Measurements from ENCODE around the gene FGF19.

FGF19 gene

GRCh38 chr11:69669486-69669885, 34.3 kb downstream of the FGF19 start:
- DNase-seq (ENCODE audit: low spot score): no peak

GRCh38 chr11:69667619-69668604, 35.9 kb downstream of the FGF19 start:
- no peak for DNase-seq (ENCODE audit: low spot score)

- DNase-seq (ENCODE audit: low spot score): no peak
Measured at GRCh38 chr11:69666752-69667536, 36.9 kb downstream of the FGF19 start.

GRCh38 chr11:69666261-69666660, 37.6 kb downstream of the FGF19 start:
- no peak for DNase-seq (ENCODE audit: low spot score)

- no peak for DNase-seq (ENCODE audit: low spot score)
Measured at GRCh38 chr11:69665669-69666068, 38.2 kb downstream of the FGF19 start.

- DNase-seq (ENCODE audit: low spot score): no peak
Measured at GRCh38 chr11:69664901-69665300, 38.9 kb downstream of the FGF19 start.

GRCh38 chr11:69664103-69664775, 39.6 kb downstream of the FGF19 start:
- DNase-seq (ENCODE audit: low spot score): no peak

- DNase-seq (ENCODE audit: low spot score): no peak
Measured at GRCh38 chr11:69663326-69663725, 40.5 kb downstream of the FGF19 start.

- no peak for DNase-seq (ENCODE audit: low spot score)
Measured at GRCh38 chr11:69662806-69663205, 41.0 kb downstream of the FGF19 start.

GRCh38 chr11:69662021-69662698, 41.7 kb downstream of the FGF19 start:
- DNase-seq (ENCODE audit: low spot score): peak; percentile 82

- DNase-seq (ENCODE audit: low spot score): no peak
Measured at GRCh38 chr11:69661413-69661715, 42.5 kb downstream of the FGF19 start.

GRCh38 chr11:69660001-69660500, 43.8 kb downstream of the FGF19 start:
- DNase-seq (ENCODE audit: low spot score): no peak

GRCh38 chr11:69659591-69659990, 44.2 kb downstream of the FGF19 start:
- DNase-seq (ENCODE audit: low spot score): no peak

GRCh38 chr11:69658626-69659450, 45.0 kb downstream of the FGF19 start:
- DNase-seq (ENCODE audit: low spot score): no peak

- DNase-seq (ENCODE audit: low spot score): no peak
Measured at GRCh38 chr11:69657911-69658625, 45.8 kb downstream of the FGF19 start.

GRCh38 chr11:69657456-69657910, 46.3 kb downstream of the FGF19 start:
- no peak for DNase-seq (ENCODE audit: low spot score)

- DNase-seq (ENCODE audit: low spot score): no peak
Measured at GRCh38 chr11:69656536-69657455, 47.0 kb downstream of the FGF19 start.

- no peak for DNase-seq (ENCODE audit: low spot score)
Measured at GRCh38 chr11:69655479-69656428, 48.1 kb downstream of the FGF19 start.

Measured in HuH-7.5 (cell line).